Right lung (tissue), 10 donors: ENCODE measurements around the gene SMCHD1. TPM values are rescaled to one million over a fixed set of nuclear protein-coding genes. Genes with fewer than 3 reads are reported as not detected.

Experiments used
- DNase-seq, 2 donors: peaks; one replicate each; pipeline ENCODE4 v3.0.0-alpha.2; 2013
- long read RNA-seq, 8 donors: transcript quantifications; one replicate each; lab custom pipeline, GENCODE V29; 2026
- polyA plus RNA-seq, 5 donors: library from polyadenylated mRNA; unstranded; fragments of 120-200 nt; gene quantifications; one replicate each; pipeline versions ENCODE4 v1.2.1 to v1.2.3, GENCODE V29; 2013; ENCODE audit warnings: inconsistent platforms in 1 of 5, low replicate concordance in 1 of 5; ENCODE audit not compliant: insufficient read length in 5 of 5, insufficient read depth in 1 of 5

SMCHD1 gene
- polyA plus RNA-seq = 10 to 100 TPM; 46.1 to 78.3 (median 74.2) TPM
- long read RNA-seq, donor 1, partial matches to known transcripts = 23 of 26 reads
- long read RNA-seq, donor 1, other reads (novel, unspliced or antisense) = 0 of 26 reads
- long read RNA-seq, donor 2, partial matches to known transcripts = 10 of 10 reads
- long read RNA-seq, donor 2, other reads (novel, unspliced or antisense) = 0 of 10 reads
- long read RNA-seq, donor 3, partial matches to known transcripts = 9 of 10 reads
- long read RNA-seq, donor 3, other reads (novel, unspliced or antisense) = 0 of 10 reads
- long read RNA-seq, donor 4, partial matches to known transcripts = 8 of 8 reads
- long read RNA-seq, donor 4, other reads (novel, unspliced or antisense) = 0 of 8 reads
- long read RNA-seq, donor 5, full-length matches to known transcripts = 1 of 39 reads
- long read RNA-seq, donor 5, partial matches to known transcripts = 38 of 39 reads
- long read RNA-seq, donor 5, other reads (novel, unspliced or antisense) = 0 of 39 reads
- long read RNA-seq, donor 6, full-length matches to known transcripts = 2 of 43 reads
- long read RNA-seq, donor 6, partial matches to known transcripts = 41 of 43 reads
- long read RNA-seq, donor 6, other reads (novel, unspliced or antisense) = 0 of 43 reads
- long read RNA-seq, donor 7, partial matches to known transcripts = 7 of 8 reads
- long read RNA-seq, donor 7, other reads (novel, unspliced or antisense) = 0 of 8 reads
- long read RNA-seq, donor 8, partial matches to known transcripts = 8 of 10 reads
- long read RNA-seq, donor 8, other reads (novel, unspliced or antisense) = 0 of 10 reads

GRCh38 chr18:2655178-2655953 lies at the start of gene SMCHD1:
Gene SMCHD1 (plus strand): TSS chr18:2655726. CDS start chr18:2656076, 350 bp downstream.
- peak; percentile 82 to 87 for DNase-seq

DNA sequence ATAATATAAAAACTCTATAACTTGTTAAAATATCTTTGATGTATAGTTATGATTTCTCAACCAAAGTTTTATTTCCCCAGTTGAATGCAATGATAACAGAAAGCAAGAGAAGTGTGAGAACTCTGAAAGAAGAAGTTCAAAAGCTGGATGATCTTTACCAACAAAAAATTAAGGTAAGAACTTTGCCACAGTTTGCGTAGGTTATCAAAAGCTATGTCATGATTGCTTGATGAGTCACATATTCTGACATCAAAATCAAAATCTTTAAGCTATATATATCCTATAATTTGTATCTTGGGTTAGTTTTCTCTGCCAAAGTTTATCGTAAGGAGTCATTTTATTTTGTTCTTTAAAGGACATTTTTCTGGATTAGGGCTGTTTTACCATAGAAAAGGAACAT lies 49.2 kb upstream of the SMCHD1 start:
- no peak for DNase-seq

DNA sequence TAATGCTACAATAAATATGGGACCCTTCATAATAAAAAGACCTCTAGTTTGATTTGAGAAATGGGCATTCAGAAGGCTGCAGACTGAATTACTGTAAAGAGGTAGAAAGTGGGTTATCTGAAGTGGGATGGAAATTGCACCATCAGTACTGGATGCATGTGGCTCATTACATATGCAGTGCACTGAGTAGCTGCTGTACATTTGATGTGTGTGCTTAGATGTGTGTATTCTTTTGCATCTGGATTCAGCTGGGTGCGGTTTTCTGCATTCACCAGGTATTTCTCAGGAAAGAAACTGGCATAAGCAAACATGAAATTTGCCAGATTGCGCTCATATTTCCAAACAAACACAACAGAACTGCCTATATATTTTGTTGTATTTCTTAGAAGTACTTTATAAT lies 45.9 kb upstream of the SMCHD1 start:
- DNase-seq = no peak

DNA sequence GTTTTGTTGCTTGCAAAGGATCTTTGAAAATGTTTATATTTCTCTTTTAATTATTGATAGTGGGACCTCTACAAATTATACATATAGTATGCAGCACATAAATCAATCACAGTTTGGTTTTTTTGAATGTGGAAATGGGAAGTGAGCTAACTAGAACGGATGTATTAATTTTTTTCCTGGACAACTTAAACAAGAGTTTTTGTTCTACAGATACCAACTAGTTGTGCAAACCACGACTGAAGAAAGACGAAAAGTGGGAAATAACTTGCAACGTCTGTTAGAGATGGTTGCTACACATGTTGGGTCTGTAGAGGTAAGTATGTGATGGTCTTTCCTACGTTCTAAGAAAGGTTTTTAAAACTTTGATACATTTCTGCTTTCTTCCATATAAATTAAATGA lies 45.0 kb upstream of the SMCHD1 start:
- no peak for DNase-seq

DNA sequence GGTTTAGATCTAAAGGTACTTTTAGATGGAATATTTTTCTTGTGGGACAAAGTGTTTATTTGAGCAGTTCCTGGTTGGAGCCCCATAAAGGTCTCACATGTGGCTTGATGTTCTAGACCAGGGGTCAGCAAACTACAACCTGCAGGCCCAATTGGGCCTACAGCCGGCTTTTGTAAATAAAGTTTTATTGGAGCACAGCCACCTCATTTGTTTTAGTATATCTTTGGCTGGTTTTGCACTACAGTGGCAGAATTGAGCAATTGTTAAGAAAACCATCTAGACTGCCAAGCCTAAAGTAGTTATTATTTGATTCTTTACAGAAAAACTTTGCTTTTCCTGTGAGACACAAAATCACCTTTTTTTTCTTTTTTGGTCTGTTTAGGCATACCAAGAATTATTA lies 42.5 kb upstream of the SMCHD1 start:
- DNase-seq = no peak

- no peak for DNase-seq
Observed at GRCh38 chr18:2617401-2617998, 38.0 kb upstream of the SMCHD1 start.

DNA sequence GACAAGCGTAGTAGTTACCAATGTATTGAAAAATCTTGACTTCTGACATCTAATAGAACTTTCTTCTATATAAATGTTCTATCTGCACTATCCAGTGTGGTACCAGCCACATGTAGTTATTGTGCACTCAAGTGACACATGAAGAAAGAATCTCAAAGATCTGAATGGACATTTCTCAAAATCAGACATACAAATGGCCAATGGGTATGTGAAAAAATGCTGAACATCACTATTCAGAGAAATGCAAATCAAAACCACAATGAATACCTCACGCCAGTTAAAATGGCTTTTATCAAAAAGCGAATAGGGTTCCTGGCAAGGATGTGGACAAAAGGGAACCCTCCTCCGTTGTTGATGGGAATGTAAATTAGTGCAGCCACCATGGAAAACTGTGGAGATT lies 37.5 kb upstream of the SMCHD1 start:
- DNase-seq = no peak

GRCh38 chr18:2625217-2625616 lies 30.3 kb upstream of the SMCHD1 start:
- no peak for DNase-seq

GRCh38 chr18:2627821-2628276 lies 27.7 kb upstream of the SMCHD1 start:
- no peak for DNase-seq

- DNase-seq = no peak
Observed at GRCh38 chr18:2629003-2629402, 26.5 kb upstream of the SMCHD1 start.

GRCh38 chr18:2635586-2635985 lies 19.9 kb upstream of the SMCHD1 start:
- no peak for DNase-seq

- no peak for DNase-seq
Observed at GRCh38 chr18:2636126-2636631, 19.3 kb upstream of the SMCHD1 start.

GRCh38 chr18:2641638-2642037 lies 13.9 kb upstream of the SMCHD1 start:
- peak in 1 of 2 donors; percentile 13 for DNase-seq

- no peak for DNase-seq
Observed at GRCh38 chr18:2642771-2643170, 12.8 kb upstream of the SMCHD1 start.

GRCh38 chr18:2644535-2644934 lies 11.0 kb upstream of the SMCHD1 start:
- no peak for DNase-seq

DNA sequence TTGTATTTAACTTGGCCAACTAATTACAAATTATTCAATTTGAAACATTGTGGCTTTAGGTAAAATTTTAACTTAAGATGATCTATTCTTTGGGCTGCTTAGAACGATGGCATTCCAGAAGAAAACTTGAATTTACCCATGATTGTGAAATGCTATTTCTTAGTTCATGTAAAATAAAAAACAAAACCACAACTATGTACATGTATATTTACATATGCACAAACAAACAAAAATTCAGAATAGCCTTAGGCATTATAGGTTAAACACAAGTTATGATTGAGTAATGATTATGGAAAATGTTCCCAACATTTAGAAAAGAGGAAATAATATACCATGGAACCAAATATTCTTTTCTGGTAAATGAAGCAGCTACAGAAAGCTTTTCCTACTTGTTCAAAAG lies 3.5 kb upstream of the SMCHD1 start:
- DNase-seq = no peak

GRCh38 chr18:2653467-2653866 lies 2.1 kb upstream of the SMCHD1 start:
- DNase-seq = no peak

- DNase-seq = peak in 1 of 2 donors; percentile 8
Observed at GRCh38 chr18:2654169-2654927, 1.2 kb upstream of the SMCHD1 start.

- no peak for DNase-seq
Observed at GRCh38 chr18:2654928-2655177, 673 bp upstream of the SMCHD1 start.

DNA sequence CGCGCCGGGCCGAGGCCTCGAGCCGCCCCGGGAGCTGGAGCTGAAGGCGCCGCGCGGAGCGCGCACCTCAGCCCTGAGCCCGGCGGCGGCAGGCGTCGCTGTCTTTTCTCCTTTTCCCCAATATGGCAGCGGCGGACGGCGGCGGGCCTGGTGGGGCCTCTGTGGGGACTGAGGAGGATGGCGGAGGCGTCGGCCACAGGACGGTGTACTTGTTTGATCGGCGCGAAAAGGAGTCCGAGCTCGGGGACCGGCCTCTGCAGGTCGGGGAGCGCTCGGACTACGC lies 369 bp downstream of the SMCHD1 start:
- DNase-seq = peak in 1 of 2 donors; percentile 52
